GM18858 (cell line): ENCODE data around the gene APMAP.

Source experiments
- ATAC-seq: cut with Tn5 transposase; IDR thresholded peaks from one replicate; pipeline ENCODE4 v1.9.1; 2021; ENCODE audit not compliant: unreplicated experiment

APMAP gene

GRCh38 chr20:25025091-25025861 is 32.7 kb upstream of the APMAP start:
- ATAC-seq = no peak

- ATAC-seq = no peak
These were observed 31.6 kb upstream of the APMAP start for GRCh38 chr20:25024171-25024570.

GRCh38 chr20:25023356-25023755 is 30.8 kb upstream of the APMAP start:
- ATAC-seq = no peak

- no peak for ATAC-seq
These were observed 30.1 kb upstream of the APMAP start for GRCh38 chr20:25022680-25023079.

- ATAC-seq = no peak
These were observed 28.8 kb upstream of the APMAP start for GRCh38 chr20:25021336-25021735.

GRCh38 chr20:25020901-25021301 is 28.4 kb upstream of the APMAP start:
- no peak for ATAC-seq

GRCh38 chr20:25020345-25020744 is 27.8 kb upstream of the APMAP start:
- no peak for ATAC-seq

- ATAC-seq = no peak
These were observed 27.0 kb upstream of the APMAP start for GRCh38 chr20:25019381-25020155.

GRCh38 chr20:25018841-25019240 is 26.3 kb upstream of the APMAP start:
- ATAC-seq = no peak

- ATAC-seq = no peak
These were observed 25.9 kb upstream of the APMAP start for GRCh38 chr20:25018425-25018824.

GRCh38 chr20:25017257-25017803 is 24.8 kb upstream of the APMAP start:
- no peak for ATAC-seq

GRCh38 chr20:25016471-25016870 is 23.9 kb upstream of the APMAP start:
- no peak for ATAC-seq

GRCh38 chr20:25015986-25016385 is 23.4 kb upstream of the APMAP start:
- no peak for ATAC-seq

- no peak for ATAC-seq
These were observed 22.3 kb upstream of the APMAP start for GRCh38 chr20:25014816-25015215.

GRCh38 chr20:25013478-25014380 is 21.2 kb upstream of the APMAP start:
- ATAC-seq = no peak

- no peak for ATAC-seq
These were observed 20.2 kb upstream of the APMAP start for GRCh38 chr20:25012616-25013189.

GRCh38 chr20:25011831-25012241 is 19.3 kb upstream of the APMAP start:
- ATAC-seq = no peak

- no peak for ATAC-seq
These were observed 18.7 kb upstream of the APMAP start for GRCh38 chr20:25011261-25011660.

GRCh38 chr20:25009218-25010145 is 16.9 kb upstream of the APMAP start:
- no peak for ATAC-seq
